HepG2 (cell line): Measurements from ENCODE around the gene RSPH9. TPM values are rescaled to one million over a fixed set of nuclear protein-coding genes. Genes with fewer than 3 reads are reported as not detected.

Experiments used
- ATAC-seq: fragments of 200-7000 bp; cut with Tn5 transposase; 3 replicates; pipeline ENCODE4 v1.9.1; 2020; ENCODE audit warnings: mild to moderate bottlenecking, moderate library complexity
- BruUV-seq: library from RNA; stranded (reverse); fragments of 400-500 nt; replicated peaks from 2 replicates; lab custom pipeline; 2021; lab: Mats Ljungman, UMichigan
- CTCF ChIA-PET: fragments of 300-600 bp; formaldehyde crosslinking; extraction: SDS; loops from one replicate; lab custom pipeline; 2021; ENCODE audit warnings: low total read pairs, inconsistent platforms, low intra/inter-chr PET ratio; lab: Yijun Ruan, JAX
- POLR2A ChIA-PET: fragments of 350-600 bp; sonication (Branson Sonifier 250); formaldehyde crosslinking; loops from one replicate; lab custom pipeline; 2020; ENCODE audit warnings: antibody characterized with exemption, inconsistent platforms; lab: Yijun Ruan, JAX
- DNase-seq: peaks from one replicate; pipeline ENCODE4 v3.0.0-alpha.2; 2015; ENCODE audit warnings: low spot score
- FAIRE-seq: peaks from 3 replicates; lab custom pipeline; 2011; peaks lifted over from hg19 to GRCh38; lab: Jason Lieb, UNC
- H2AFZ ChIP-seq: one replicate; pipeline ENCODE4 v1.6.1; 2011; ENCODE audit warnings: low read length, inconsistent platforms
- H3K27ac ChIP-seq: fragments of 300-600 bp; 3 replicates; pipeline ENCODE4 v1.8.0; 2011; ENCODE audit warnings: mixed run types, mild to moderate bottlenecking, mixed read lengths, low read length, inconsistent platforms; ENCODE audit not compliant: insufficient read depth; ENCODE audit errors: extremely low read length
- H3K27me3 ChIP-seq, 2 experiments: fragments of 200-600 bp in 1 of 2; 2 replicates in 1 of 2; 3 replicates in 1 of 2; pipeline versions ENCODE4 v1.6.0 to v1.8.0; 2011; ENCODE audit warnings: low read length in 2 of 2, mild to moderate bottlenecking in 2 of 2, moderate library complexity in 2 of 2, inconsistent platforms in 1 of 2; ENCODE audit not compliant: insufficient read depth in 2 of 2, control insufficient read depth in 1 of 2
- H3K36me3 ChIP-seq, 2 experiments: fragments of 200-600 bp in 1 of 2; replicated peaks in 1 of 2; 2 replicates in 1 of 2; 3 replicates in 1 of 2; pipeline versions ENCODE4 v1.5.1 to v1.8.0; 2011; ENCODE audit warnings: low read length in 2 of 2, inconsistent platforms in 1 of 2; ENCODE audit not compliant: insufficient read depth in 2 of 2, control insufficient read depth in 1 of 2
- H3K4me1 ChIP-seq: 2 replicates; pipeline ENCODE4 v1.5.1; 2012; ENCODE audit warnings: low read length, inconsistent platforms; ENCODE audit not compliant: insufficient read depth
- H3K4me2 ChIP-seq: 2 replicates; pipeline ENCODE4 v1.6.0; 2011; ENCODE audit warnings: low read depth, low read length, inconsistent platforms
- H3K4me3 ChIP-seq, 3 experiments: fragments of 200-600 bp in 1 of 3; sonication (generic), shearing (Covaris generic) in 1 of 3; replicated peaks in 1 of 3; 2 replicates each; pipeline ENCODE4 v1.5.1; 2011 to 2016; ENCODE audit warnings: low read length in 3 of 3, inconsistent platforms in 2 of 3, low read depth in 2 of 3, mild to moderate bottlenecking in 2 of 3, control low read depth in 1 of 3, mixed read lengths in 1 of 3; ENCODE audit not compliant: insufficient read depth in 1 of 3
- H3K79me2 ChIP-seq: one replicate; pipeline ENCODE4 v1.6.1; 2011; ENCODE audit warnings: low read length, inconsistent platforms; ENCODE audit not compliant: insufficient read depth
- H3K9ac ChIP-seq: 2 replicates; pipeline ENCODE4 v1.6.0; 2011; ENCODE audit warnings: mild to moderate bottlenecking, low read depth, low read length, inconsistent platforms; ENCODE audit not compliant: insufficient read depth
- H3K9me3 ChIP-seq: 2 replicates; pipeline ENCODE4 v1.5.1; 2012; ENCODE audit warnings: mild to moderate bottlenecking, low read length
- H4K20me1 ChIP-seq: 2 replicates; pipeline ENCODE4 v1.6.0; 2011; ENCODE audit warnings: inconsistent platforms, mild to moderate bottlenecking, low read length, moderate library complexity; ENCODE audit not compliant: insufficient read depth
- ETV5 ChIP-seq: IDR thresholded peaks from 2 replicates; pipeline ENCODE4 v1.6.1; 2018; ENCODE audit warnings: missing biosample characterization, missing genetic modification reagents, inconsistent platforms, borderline replicate concordance
- POLR2AphosphoS5 ChIP-seq: IDR thresholded peaks from 2 replicates; pipeline ENCODE4 v1.6.1; 2012; ENCODE audit warnings: low read depth, low read length
- RBFOX2 ChIP-seq: fragments of 200-400 bp; formaldehyde crosslinking; IDR thresholded peaks from 2 replicates; pipeline ENCODE4 v1.6.1; 2017; ENCODE audit warnings: low read depth, mild to moderate bottlenecking, low read length
- RCOR2 ChIP-seq: IDR thresholded peaks from 2 replicates; pipeline ENCODE4 v1.6.1; 2016; ENCODE audit warnings: missing biosample characterization, missing genetic modification reagents
- ZFAT ChIP-seq: sonication (generic); formaldehyde crosslinking; conservative IDR thresholded peaks from 2 replicates; pipeline ENCODE4 v1.8.1; 2023; ENCODE audit warnings: missing genetic modification reagents, inconsistent platforms
- ZNF264 ChIP-seq: sonication (generic); formaldehyde crosslinking; IDR thresholded peaks from 2 replicates; pipeline ENCODE4 v1.4.0; 2020; ENCODE audit warnings: missing genetic modification reagents
- ZNF431 ChIP-seq: sonication (generic); formaldehyde crosslinking; IDR thresholded peaks from 2 replicates; pipeline ENCODE4 v1.9.0; 2022; ENCODE audit warnings: missing genetic modification reagents, low read depth, mild to moderate bottlenecking, borderline replicate concordance
- ZNF652 ChIP-seq: IDR thresholded peaks from 2 replicates; pipeline ENCODE4 v1.6.1; 2016; ENCODE audit warnings: low read depth, borderline replicate concordance
- ZNF776 ChIP-seq: sonication (generic); formaldehyde crosslinking; IDR thresholded peaks from 2 replicates; pipeline ENCODE4 v1.4.0; 2020; ENCODE audit warnings: mild to moderate bottlenecking, missing genetic modification reagents
- WGBS: methylation state at CpG from one replicate; pipeline ENCODE4 v1.1.6; 2017; ENCODE audit warnings: low lambda C conversion rate; 5-methylcytosine and 5-hydroxymethylcytosine counted together
- in situ Hi-C: cut with HindIII; loops from 2 replicates; pipeline ENCODE4 v1.10.0; 2017; ENCODE audit warnings: low pct_unique_long_range_greater_than_20kb; ENCODE audit not compliant: extremely low pct_ligation_motif_present
- intact Hi-C: fragments of 100-400 bp; cut with micrococcal nuclease; formaldehyde crosslinking; loops from one replicate; pipeline ENCODE4 v1.10.0; 2022; ENCODE audit not compliant: unreplicated experiment
- polyA plus RNA-seq, 8 experiments: library from polyadenylated mRNA; depleted of rRNA in 3 of 8; stranded (reverse) in 7 of 8; unstranded in 1 of 8; fragments of >200 nt; fragmentation: Illumina TruSeq in 4 of 8; extraction: Trizol in 4 of 8; gene quantifications; 2 replicates each; pipeline versions ENCODE4 v1.2.1 to v1.2.3, GENCODE V29; 2011 to 2016; ENCODE audit warnings: low read depth in 4 of 8, missing spikeins in 1 of 8, mixed read lengths in 1 of 8; ENCODE audit not compliant: insufficient read depth in 1 of 8
- total RNA-seq, 5 experiments: library from RNA; depleted of rRNA; stranded (reverse); fragments of >200 nt; fragmentation: Illumina TruSeq; extraction: Trizol; gene quantifications; 2 replicates each; pipeline ENCODE4 v1.2.3, GENCODE V29; 2016; ENCODE audit warnings: low read depth in 1 of 5
- TF ChIP-seq, protein P1 (sequence below): sonication (generic); formaldehyde crosslinking; conservative IDR thresholded peaks from 2 replicates; pipeline ENCODE4 v1.4.0; 2020; ENCODE audit warnings: missing genetic modification reagents
- TF ChIP-seq, protein P2 (sequence below): sonication (generic); formaldehyde crosslinking; IDR thresholded peaks from 2 replicates; pipeline ENCODE4 v1.4.0; 2020; ENCODE audit warnings: missing genetic modification reagents
- TF ChIP-seq, protein P3 (sequence below): sonication (generic); formaldehyde crosslinking; IDR thresholded peaks from 2 replicates; pipeline ENCODE4 v1.9.0; 2021; ENCODE audit warnings: missing genetic modification reagents, borderline replicate concordance
- TF ChIP-seq, protein P4 (sequence below): sonication (generic); formaldehyde crosslinking; IDR thresholded peaks from 2 replicates; pipeline ENCODE4 v1.4.0; 2020; ENCODE audit warnings: missing genetic modification reagents, borderline replicate concordance

The RSPH9 gene
- total and polyA plus RNA-seq, 2 of the 13 experiments (the other 11 are each of a cell fraction or from before 2014, with no cell fraction given), result 0.04 TPM; not detected in 1

DNA sequence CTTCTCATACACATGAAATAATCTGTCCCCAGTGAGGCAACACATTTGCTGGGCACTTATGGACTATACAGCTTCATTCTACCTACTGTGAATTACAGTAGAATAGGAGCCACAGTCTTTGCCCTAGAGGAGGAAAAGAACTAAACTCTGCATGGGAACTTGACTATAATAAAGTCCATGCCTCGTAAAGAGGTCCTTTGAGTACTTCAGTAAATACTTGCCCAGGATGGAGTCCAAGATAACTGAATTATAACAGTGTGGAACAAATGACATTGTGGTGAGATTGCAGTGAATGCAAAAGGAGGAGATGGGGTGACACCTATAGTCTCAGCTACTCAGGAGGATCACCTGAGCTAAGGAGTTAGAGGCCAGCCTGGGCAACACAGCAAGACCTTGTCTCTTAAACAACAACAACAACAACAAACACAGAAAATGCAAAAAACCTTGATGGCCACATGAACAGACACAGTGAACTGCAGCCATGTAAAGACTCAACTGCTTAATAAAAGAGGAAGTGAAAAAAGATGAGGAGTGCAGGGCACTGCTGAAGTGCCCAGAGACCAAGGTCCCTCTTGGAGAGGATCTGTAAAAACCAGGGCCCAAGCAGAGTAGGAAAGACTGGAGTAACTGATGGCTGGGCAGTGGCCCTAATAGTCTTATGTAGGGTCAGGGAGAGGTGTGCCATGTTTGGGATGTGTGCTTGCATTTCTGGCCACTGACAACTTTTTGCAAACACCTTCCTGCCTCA lies 39.0 kb downstream of the RSPH9 start:
- H3K36me3 ChIP-seq, result peaks cover 30 to 58% of the 10 kb centered on the region in 2 experiments
- no TSS peak for BruUV-seq
- ChIA-PET POLR2A (interaction anchor here (1.3 kb wide), 1 partner anchor 11 kb away, joined by 6 read pairs; no protein-coding TSS in a partner anchor), CTCF (no interaction called here)
- ATAC-seq, result no peak
- H4K20me1 ChIP-seq, result peaks cover 4% of the 10 kb centered on the region; the same call in 1 of the 2 replicates
- in situ Hi-C loops (no loop called here), intact Hi-C loops (no loop called here)
- no peak overlapping the region for H3K4me3 ChIP-seq
- TF ChIP-seq RCOR2 (CRISPR knock-in tag), result no peak
- TF ChIP-seq, protein P1, sequence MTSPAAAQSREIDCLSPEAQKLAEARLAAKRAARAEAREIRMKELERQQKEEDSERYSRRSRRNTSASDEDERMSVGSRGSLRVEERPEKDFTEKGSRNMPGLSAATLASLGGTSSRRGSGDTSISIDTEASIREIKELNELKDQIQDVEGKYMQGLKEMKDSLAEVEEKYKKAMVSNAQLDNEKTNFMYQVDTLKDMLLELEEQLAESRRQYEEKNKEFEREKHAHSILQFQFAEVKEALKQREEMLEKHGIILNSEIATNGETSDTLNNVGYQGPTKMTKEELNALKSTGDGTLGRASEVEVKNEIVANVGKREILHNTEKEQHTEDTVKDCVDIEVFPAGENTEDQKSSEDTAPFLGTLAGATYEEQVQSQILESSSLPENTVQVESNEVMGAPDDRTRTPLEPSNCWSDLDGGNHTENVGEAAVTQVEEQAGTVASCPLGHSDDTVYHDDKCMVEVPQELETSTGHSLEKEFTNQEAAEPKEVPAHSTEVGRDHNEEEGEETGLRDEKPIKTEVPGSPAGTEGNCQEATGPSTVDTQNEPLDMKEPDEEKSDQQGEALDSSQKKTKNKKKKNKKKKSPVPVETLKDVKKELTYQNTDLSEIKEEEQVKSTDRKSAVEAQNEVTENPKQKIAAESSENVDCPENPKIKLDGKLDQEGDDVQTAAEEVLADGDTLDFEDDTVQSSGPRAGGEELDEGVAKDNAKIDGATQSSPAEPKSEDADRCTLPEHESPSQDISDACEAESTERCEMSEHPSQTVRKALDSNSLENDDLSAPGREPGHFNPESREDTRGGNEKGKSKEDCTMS (CRISPR knock-in tag), result no peak
- TF ChIP-seq ZNF652 (CRISPR knock-in tag), result no peak
- TF ChIP-seq, protein P2, sequence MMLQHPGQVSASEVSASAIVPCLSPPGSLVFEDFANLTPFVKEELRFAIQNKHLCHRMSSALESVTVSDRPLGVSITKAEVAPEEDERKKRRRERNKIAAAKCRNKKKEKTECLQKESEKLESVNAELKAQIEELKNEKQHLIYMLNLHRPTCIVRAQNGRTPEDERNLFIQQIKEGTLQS (CRISPR knock-in tag), result no peak
- no peak for TF ChIP-seq ZNF264
- no peak for TF ChIP-seq ZFAT
- TF ChIP-seq, protein P3, sequence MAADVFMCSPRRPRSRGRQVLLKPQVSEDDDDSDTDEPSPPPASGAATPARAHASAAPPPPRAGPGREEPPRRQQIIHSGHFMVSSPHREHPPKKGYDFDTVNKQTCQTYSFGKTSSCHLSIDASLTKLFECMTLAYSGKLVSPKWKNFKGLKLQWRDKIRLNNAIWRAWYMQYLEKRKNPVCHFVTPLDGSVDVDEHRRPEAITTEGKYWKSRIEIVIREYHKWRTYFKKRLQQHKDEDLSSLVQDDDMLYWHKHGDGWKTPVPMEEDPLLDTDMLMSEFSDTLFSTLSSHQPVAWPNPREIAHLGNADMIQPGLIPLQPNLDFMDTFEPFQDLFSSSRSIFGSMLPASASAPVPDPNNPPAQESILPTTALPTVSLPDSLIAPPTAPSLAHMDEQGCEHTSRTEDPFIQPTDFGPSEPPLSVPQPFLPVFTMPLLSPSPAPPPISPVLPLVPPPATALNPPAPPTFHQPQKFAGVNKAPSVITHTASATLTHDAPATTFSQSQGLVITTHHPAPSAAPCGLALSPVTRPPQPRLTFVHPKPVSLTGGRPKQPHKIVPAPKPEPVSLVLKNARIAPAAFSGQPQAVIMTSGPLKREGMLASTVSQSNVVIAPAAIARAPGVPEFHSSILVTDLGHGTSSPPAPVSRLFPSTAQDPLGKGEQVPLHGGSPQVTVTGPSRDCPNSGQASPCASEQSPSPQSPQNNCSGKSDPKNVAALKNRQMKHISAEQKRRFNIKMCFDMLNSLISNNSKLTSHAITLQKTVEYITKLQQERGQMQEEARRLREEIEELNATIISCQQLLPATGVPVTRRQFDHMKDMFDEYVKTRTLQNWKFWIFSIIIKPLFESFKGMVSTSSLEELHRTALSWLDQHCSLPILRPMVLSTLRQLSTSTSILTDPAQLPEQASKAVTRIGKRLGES (CRISPR knock-in tag), result no peak
- TF ChIP-seq RBFOX2, result no peak
- no peak for TF ChIP-seq POLR2AphosphoS5
- TF ChIP-seq, protein P4, sequence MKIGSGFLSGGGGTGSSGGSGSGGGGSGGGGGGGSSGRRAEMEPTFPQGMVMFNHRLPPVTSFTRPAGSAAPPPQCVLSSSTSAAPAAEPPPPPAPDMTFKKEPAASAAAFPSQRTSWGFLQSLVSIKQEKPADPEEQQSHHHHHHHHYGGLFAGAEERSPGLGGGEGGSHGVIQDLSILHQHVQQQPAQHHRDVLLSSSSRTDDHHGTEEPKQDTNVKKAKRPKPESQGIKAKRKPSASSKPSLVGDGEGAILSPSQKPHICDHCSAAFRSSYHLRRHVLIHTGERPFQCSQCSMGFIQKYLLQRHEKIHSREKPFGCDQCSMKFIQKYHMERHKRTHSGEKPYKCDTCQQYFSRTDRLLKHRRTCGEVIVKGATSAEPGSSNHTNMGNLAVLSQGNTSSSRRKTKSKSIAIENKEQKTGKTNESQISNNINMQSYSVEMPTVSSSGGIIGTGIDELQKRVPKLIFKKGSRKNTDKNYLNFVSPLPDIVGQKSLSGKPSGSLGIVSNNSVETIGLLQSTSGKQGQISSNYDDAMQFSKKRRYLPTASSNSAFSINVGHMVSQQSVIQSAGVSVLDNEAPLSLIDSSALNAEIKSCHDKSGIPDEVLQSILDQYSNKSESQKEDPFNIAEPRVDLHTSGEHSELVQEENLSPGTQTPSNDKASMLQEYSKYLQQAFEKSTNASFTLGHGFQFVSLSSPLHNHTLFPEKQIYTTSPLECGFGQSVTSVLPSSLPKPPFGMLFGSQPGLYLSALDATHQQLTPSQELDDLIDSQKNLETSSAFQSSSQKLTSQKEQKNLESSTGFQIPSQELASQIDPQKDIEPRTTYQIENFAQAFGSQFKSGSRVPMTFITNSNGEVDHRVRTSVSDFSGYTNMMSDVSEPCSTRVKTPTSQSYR (CRISPR knock-in tag), result no peak
- no peak for TF ChIP-seq ZNF776 (CRISPR knock-in tag)
- TF ChIP-seq ETV5 (CRISPR knock-in tag), result no peak
- no peak for TF ChIP-seq ZNF431 (CRISPR knock-in tag)
- H3K4me2 ChIP-seq, result no peak overlapping the region
- no peak overlapping the region for H3K27ac ChIP-seq
- 97% methylated on average over 1 of the region's 1 CpG for WGBS
- DNase-seq, result no peak
- H3K27me3 ChIP-seq, result no peaks in the 10 kb centered on the region; a peak in 1 of 5 replicates
- H2AFZ ChIP-seq, result no peak overlapping the region
- H3K9me3 ChIP-seq, result no peaks in the 10 kb centered on the region
- peaks cover 68% of the 10 kb centered on the region for H3K79me2 ChIP-seq
- no peak overlapping the region for H3K9ac ChIP-seq
- H3K4me1 ChIP-seq, result peaks cover 51% of the 10 kb centered on the region
- FAIRE-seq, result no peak
